ENCODE measurements around the gene PDZD4.

The PDZD4 gene

DNA sequence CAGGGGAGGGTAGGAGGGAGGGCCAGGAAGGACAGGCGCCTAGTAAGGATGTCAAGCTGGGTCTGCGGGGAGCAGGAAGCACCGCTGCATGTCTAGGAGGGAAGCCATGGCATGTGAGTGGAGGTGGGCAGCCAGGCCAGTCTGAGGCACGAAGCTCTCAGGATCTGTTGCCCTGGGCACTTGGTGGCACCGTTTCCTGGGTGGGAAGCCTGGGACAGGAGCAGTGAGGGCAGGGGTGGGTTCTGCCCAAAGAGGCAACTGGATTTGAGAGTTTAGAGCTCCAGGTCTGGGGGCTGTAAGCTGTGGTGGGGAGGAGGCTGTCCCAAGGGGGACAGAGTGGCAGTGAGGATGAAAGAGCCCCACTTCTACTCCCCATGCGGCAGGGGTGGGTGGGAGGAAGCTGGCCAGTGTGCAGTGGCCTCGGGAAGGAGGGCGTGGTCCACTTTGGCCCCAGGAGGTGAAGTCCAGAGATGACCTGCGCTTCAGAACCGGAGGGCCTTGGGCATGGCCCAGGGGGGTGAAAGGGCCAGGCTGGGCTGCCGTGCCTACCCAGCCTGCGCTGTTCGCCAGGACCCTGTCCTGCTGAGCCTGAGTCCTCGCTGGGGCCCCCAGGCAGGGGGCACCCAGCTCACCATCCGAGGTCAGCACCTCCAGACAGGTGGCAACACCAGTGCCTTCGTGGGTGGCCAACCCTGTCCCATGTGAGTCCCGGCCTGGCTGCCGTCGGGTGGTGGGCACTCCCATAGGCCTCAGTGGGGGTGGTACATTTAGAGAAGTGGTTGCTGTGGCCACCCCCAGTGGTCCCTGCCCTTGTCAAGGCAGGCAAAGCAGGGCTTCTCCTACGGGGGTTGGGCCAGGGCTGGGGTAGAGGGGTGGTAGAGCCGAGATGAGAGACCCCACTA is 57.8 kb downstream of the PDZD4 start:
- peak; percentile 3 for DNase-seq (ENCODE audit: low spot score)

DNA sequence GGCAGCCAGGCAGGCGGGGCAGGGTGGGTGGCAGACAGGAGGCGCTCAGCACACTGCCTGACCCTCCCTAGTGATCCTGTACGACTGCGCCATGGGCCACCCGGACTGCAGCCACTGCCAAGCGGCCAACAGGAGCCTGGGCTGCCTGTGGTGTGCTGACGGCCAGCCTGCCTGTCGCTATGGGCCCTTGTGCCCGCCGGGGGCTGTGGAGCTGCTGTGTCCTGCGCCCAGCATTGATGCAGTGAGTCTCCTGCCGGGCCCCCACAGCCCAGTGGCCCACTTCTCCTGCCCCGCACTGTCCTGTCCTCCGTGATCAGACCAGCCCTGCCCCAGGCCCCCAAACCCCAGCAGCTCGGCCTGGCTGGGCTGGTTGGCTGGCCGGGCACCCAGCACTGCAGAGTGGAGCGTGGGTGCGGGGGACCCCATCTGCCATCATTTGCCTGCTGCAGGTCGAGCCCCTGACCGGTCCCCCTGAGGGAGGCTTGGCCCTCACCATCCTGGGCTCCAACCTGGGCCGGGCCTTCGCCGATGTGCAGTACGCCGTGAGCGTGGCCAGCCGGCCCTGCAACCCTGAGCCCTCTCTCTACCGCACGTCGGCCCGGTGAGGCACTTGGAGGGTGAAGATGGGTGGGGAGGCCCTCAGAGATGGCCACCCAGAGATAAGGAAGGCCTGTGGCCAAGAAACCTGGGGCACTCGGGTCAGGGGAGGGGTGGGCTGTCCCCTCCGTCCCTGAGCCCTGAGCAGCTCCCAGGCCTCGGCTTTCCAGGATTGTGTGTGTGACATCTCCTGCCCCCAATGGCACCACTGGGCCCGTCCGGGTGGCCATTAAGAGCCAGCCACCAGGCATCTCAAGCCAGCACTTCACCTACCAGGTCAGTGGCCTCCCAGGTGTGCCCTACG is 58.7 kb downstream of the PDZD4 start:
- peak; percentile 9 for DNase-seq (ENCODE audit: low spot score)

- peak; percentile 4 for DNase-seq (ENCODE audit: low spot score)
Measured at GRCh38 chrX:153770601-153771414, 59.5 kb downstream of the PDZD4 start.

DNA sequence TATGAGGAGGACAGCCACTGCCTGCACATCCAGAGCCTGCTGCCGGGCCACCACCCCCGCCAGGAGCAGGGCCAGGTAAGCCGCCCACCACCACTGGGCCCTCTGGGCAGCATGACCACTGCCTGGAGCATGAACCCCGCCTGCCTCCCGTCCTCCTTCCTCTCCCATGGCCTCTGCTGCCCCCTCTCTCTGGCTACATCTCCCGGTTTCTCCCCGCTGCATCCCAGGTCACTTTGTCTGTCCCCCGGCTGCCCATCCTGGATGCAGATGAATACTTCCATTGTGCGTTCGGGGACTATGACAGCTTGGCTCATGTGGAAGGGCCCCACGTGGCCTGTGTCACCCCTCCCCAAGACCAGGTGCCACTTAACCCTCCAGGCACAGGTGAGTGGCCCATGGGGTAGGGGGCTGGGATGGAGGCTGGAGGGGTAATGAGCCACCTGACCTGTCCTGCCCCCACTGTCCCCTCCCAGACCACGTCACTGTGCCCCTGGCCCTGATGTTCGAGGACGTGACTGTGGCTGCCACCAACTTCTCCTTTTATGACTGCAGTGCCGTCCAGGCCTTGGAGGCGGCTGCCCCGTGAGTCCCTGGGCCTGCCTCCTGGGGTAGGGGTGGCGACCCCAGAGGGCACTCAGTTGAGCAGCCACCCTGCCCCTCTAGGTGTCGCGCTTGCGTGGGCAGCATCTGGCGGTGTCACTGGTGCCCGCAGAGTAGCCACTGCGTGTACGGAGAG is 60.3 kb downstream of the PDZD4 start:
- no peak for DNase-seq (ENCODE audit: low spot score)

- no peak for DNase-seq (ENCODE audit: low spot score)
Measured at GRCh38 chrX:153769158-153769864, 61.0 kb downstream of the PDZD4 start.

- DNase-seq (ENCODE audit: low spot score): no peak
Measured at GRCh38 chrX:153768311-153769157, 61.8 kb downstream of the PDZD4 start.

GRCh38 chrX:153767674-153768055 is 62.7 kb downstream of the PDZD4 start:
- peak; percentile 4 for DNase-seq (ENCODE audit: low spot score)

DNA sequence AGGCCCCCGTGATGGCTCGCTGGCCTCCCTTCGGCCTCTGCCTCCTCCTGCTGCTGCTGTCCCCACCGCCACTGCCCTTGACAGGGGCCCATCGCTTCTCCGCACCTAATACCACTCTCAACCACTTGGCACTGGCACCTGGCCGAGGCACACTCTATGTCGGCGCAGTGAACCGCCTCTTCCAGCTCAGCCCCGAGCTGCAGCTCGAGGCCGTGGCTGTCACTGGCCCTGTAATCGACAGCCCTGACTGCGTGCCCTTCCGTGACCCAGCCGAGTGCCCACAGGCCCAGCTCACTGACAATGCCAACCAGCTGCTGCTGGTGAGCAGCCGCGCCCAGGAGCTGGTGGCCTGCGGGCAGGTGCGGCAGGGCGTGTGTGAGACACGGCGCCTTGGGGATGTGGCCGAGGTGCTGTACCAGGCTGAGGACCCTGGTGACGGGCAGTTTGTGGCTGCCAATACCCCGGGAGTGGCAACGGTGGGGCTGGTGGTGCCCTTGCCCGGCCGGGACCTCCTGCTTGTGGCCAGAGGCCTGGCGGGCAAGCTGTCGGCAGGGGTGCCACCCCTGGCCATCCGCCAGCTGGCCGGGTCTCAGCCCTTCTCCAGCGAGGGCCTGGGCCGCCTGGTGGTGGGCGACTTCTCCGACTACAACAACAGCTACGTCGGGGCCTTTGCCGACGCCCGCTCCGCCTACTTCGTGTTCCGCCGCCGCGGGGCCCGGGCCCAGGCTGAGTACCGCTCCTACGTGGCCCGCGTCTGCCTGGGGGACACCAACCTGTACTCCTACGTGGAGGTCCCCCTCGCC is 63.3 kb downstream of the PDZD4 start:
- peak; percentile 32 for DNase-seq (ENCODE audit: low spot score)

DNA sequence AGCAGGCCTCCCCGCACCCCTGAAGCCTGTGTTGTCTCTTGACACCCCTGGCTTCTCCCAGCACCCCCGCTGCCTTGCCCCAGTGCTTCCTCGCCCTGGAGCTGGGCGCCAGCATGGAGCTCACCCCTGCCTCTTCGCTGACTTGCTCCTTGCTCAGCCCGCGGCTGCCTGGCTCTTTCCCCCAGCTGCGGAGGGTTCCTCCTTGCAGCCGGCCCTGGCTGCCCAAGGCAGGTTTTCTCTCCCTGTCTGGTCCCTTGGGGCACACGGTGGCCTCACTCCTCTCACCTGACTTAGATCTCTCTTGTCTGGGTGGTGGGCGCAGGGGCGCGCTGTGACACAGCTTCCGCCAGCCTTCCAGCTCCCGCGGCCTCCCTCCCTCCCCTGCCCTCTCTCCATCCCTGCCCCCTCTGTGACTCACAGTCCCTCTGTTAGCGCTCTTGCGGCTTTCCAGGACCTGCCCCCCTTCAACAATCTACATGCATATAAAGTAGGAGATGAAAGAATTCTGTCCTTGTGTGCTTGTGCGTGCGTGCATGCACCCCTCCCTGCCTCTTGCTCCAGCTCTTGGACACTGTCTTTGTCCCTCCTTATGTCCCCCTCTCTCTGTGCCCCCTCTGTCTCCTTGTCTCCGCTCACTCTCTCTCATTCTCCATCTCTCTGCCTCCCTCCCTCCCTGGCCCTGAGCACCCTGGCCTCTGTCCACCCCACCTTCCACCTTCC is 64.1 kb downstream of the PDZD4 start:
- DNase-seq (ENCODE audit: low spot score): no peak

GRCh38 chrX:153765138-153766079 is 64.9 kb downstream of the PDZD4 start:
- DNase-seq (ENCODE audit: low spot score): no peak

DNA sequence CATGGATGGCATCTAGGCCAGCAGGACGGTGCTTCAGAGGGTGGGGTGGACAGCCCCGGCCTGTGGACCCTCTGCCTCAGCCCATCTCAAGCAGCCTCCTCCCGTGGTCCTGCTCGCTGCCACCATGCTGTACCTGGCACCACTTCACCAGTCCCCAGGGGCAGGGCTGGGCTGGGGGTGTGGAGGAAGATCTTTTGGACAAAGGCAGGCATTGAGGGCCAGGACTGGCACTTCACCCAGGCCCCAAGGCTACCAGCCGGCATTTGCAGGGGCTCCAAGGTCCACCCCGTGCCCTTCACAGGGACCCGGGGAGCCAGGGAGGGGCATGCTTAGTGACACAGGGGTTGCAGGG is 65.6 kb downstream of the PDZD4 start:
- no peak for DNase-seq (ENCODE audit: low spot score)

DNA sequence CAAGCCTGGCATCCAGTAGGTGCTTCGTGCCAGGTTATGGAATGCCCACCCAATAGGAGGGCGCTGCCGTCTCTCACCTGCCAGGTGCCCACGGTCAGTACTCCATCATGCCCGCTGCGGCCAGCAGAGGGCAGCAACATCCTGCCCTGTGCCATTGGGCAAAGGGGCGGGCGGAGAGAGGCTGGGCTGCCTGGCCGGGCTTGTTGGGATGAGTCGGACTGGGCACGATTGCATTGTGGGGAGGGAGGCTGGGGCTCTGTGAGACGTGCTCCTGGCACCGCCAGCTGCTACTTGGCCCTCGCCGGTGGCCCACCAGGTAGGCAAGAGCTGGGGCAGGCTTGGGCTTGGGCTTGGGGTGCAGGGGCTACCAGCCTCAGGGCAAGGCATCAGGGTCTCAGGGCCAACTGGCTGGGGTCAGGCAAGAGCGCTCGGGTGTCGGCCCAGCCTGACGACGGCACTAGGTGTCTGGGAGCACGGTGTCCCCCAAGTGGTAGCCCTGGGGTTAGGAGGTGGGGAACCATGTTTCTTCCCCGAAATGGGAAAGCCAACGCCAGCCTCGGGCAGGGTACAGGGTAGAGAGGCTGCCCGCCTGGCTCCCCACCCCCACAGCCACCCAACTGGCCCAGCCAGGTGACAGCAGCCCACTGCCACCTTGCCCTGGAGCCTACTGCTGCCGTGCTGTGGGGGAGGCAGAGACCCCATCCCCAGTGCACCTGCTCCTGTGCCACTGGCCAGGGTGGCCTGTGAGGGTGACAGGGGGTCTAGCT is 66.2 kb downstream of the PDZD4 start, which contains the start of gene PLXNB3:
TSS of gene PLXNB3 (plus strand) at position 261 of the 767 bp plus-strand sequence. CDS start 1,287 bp downstream, outside the sequence.
- DNase-seq (ENCODE audit: low spot score): peak; percentile 86

DNA sequence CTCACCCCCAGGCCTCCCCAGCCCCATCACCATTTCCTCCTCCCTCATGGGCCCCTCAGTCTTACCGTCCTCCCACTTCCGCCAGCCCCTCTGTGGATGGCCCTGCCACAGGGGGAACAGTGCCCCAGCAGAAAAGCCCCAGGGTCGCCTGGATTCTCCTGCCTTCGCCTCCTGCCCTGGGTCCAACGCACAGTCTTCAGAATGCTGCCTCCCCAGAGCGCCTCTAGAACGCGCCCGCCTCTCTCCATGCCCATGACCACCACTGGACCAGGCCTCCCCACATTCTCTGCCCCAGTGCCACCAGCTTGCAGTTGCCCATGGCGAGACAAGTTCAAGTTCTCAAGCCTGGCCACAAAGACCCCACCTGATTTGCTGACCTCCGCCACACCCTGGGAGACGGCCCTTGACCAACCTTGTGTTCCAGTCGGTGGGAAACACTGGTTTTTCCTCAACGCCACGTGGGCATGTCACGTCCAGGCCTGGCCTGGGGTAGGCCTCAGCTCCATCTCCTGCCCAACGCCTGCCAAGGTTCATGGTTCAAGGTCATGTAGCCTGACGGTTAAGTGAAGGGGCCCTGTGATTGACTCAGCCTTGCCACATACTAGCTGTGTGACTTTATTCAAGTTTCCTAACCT is 66.9 kb downstream of the PDZD4 start:
- peak; percentile 2 for DNase-seq (ENCODE audit: low spot score)

DNA sequence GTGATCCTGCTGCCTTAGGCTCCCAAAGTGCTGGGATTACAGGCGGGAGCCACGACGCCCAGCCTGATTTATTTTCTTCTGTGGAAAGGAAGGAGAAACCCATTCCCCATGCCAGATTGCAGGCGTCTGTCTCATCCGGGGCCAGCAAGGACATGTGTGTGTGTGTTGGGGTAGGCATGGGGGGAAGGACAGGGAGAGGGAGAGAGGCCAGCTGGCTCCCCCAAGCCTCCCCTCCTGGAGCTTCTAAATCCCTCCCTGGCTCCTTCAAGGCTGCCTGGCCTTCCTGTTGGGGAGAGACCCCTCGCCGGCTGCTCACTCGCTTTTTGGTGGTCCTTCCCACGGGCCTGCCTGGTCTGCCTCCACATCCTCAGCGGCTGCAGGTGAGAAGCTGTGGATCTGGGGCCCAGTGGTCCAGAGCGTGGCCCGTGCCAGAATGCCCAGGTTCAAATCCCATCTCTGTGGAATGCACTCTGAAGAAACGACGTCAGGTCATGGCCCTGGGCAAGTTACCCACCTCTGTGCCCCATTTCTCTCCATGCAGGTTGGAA is 67.6 kb downstream of the PDZD4 start:
- DNase-seq (ENCODE audit: low spot score): no peak

DNA sequence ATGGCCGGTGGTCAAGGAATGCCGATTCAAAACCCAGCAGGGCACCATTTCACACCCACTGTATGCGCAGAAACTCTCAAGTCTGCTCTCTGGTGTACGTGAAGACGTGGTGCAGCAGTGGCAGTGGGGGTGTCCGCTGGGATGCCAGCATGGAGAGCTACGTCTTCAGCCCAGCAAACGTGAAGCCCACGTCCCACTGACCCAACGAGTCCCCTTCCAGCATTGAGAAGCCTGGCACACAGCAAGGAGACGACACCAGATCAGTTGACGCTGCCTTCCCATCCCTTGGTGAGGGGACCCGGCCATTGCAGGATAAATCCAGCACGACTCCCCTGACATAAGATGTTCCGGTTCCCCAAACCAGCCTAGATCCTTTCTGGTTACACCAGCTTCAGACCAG is 68.5 kb downstream of the PDZD4 start:
- peak; percentile 1 for DNase-seq (ENCODE audit: low spot score)
